Stimulated activated CD4-positive, alpha-beta T cell treated with anti-CD3 and anti-CD28 coated beads, TNF-alpha, amount 100 ng/mL, for 24 hours (primary cell): ENCODE measurements around the gene ANKRD53.
"Not testable (repeated sequence)": the region's sequence is repeated elsewhere in the genome, so short reads cannot be mapped to it uniquely, and the experiment has no call there.

ENCODE experiments used
- DNase-seq, 3 experiments: peaks; one replicate each; pipeline ENCODE4 v3.0.0-alpha.2; 2020; ENCODE audit warnings: low read depth in 3 of 3

ANKRD53 gene

GRCh38 chr2:70988726-70989648, 10.6 kb downstream of the ANKRD53 start:
- DNase-seq: no peak

DNA sequence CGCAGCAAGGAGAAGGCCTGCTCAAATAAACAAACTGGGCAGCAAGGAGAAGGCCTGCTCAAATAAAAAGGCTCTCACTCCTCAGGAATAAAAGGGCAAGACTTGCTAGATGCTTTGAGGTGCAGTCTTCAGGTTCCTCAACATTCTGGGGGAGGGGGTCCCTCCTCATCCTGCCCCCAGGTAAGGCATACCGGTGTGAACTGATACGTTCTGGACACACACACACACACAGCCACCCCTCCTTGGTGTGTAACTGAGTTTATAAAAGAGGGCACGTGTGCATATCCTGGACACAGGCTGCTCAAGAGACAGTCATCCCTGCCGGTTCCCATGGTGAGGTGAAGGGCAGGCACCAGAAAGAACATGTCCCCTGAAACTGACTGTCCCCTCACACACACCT, 11.8 kb downstream of the ANKRD53 start:
- DNase-seq: no peak

DNA sequence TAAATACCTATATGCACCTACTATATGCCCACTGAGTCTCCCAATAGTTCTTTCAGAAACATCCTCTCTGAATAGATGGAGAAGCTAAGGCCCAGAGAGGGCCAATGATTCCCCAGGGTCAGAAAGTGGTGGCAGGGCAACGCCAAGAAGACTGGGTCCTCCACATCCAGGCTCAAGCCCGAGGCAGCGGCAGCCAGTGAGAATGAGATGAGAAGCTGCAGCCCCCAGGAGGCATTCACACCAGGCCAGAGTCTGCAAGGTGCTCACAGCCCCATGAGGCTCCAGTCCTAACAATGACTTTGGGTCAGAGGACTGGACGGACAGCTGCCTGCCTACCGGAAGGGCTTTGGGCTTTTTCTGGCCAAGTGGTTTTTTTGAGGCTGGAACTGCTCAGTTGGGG, 12.7 kb downstream of the ANKRD53 start:
- DNase-seq: no peak

DNA sequence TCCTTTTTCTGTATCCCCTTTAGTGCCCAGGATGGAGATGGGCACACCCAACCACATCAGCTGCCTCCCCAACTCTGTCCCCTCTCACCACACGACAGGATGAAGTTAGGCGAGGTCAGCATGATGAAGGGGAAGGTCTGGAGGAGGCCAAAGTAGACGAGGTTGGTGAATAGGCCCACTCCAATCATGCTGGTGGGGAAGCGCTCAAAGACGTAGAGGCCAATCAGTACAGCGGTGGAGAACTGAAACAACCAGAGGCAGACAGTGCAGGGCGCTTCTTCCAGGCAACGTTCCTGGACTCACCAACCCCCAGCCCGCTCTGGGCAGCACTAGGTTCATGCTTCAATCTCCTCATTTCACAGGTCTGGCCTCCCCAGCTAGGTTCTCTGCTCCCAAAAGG, 13.3 kb downstream of the ANKRD53 start:
- no peak for DNase-seq

DNA sequence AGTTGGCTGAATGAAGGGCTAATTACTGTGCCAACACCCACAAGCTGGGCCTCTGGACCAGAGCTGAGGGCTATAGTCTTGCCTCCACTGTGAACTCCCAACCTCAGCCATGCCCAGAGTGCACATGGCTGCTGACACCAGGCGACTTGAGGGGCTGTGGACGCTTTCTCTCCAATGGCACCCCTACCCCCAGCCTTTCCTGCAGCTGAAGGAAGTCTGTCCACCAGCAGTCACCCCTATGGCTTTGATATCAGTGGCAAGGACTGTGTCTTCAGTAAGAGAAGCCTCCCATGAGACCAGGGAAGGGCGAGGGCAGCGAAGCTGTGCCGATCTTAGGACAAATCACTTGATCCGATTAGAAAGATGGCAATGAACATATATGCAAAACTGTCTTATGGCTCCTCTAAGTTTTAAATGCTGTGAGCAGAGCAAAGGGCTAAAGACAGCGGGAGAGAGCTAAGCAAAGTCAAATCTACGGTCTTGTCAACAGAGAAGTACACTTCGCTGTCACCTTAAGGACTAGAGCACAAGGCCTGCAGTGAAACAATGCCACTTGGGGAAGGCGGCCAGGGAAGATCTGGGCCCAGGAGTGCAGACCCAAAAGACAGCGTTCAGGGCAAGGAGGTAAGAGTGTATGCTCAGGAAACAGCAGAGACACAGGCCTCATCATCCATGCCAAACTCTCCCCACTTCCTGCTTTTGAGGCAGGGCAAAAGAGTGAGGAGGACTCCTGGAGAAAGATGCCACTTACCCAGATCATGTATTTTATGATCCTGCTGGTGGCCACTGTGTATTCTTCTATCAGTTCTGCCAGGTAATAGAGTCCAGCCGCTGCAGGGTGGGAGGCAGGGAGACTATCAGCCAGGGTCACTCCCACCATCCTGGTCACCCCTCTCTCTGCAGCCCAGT, 14.8 kb downstream of the ANKRD53 start:
- DNase-seq: no peak

GRCh38 chr2:70994009-70994698, 15.7 kb downstream of the ANKRD53 start:
- peak in 1 of 3 experiments; percentile 61 for DNase-seq

DNA sequence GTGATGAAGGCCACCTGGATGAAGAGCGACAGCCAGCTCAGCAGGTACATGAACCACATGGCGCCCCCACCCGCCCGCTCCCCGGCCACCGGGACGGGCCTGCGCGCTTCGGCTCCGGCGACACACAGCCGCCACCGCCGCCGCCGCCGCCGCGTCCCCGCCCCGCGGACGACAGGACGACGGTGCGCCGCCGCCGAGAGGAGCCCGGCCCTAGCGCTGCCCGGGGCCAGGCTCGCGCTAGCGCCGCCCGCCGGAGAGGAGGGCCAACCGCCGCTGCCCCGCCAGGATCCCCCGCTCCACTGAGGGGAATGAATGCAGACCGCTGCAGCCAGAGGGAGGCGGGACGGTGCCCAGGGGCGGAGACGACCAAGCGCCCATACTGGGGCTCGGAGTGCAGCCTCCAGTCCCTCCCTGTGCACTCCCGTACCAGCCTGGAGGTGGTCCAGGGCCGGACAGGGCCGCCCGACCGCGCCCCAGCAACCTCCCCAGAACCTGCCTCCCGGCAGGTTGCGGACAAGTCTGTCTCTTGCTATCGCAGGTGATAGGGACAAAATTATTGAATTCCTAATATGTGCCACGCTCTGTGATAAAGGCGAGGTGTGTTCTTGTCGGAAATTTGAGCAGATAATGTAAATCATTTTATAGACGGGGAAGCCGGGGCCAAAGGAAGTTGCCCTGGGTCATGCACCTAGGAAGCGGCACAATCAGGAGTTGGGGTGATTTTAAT, 16.4 kb downstream of the ANKRD53 start, which contains the start of gene TEX261:
TEX261 (minus strand) TSS at position 175 of the 727 bp plus-strand sequence; CDS start at position 59, 116 bp downstream.
- peak; percentile 82 to 89 (median 84) for DNase-seq

DNA sequence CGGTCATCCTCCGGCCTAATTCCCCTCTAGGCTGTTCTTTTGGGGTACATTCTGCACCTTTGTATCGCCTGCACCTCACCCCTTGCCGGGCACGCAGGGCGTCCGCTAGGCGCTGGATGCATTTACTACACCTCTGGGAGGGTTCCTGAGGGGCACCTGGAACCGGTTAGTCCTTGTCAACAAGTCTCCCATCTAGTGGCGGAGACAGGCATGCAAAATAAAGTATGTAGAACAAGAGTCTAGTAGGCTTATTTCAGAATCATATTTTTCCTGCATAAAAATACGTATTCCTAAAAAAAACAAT, 16.9 kb downstream of the ANKRD53 start:
- DNase-seq: no peak

- DNase-seq: not testable (repeated sequence)
These were observed 20.5 kb downstream of the ANKRD53 start for GRCh38 chr2:70998885-70999284.

DNA sequence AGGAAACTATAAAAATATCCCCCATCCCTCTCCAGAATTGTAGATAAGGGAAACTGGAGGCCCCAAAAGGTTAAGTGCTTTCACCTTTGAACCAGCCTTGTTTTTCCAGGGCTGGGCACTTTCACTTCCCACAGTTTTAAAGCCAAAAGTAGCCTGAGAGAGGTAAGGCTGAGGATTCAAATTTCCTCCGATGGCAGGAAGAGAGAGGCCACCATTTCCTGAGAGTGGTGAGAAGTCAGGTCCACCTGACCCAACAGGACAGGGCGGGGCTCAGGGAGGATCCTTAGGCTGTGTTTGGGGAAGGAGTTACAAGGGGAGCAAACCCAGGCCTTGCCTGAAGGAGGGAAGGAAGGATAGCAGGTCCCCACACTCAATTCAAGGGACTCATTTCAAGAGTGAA, 20.9 kb downstream of the ANKRD53 start:
- DNase-seq: no peak

DNA sequence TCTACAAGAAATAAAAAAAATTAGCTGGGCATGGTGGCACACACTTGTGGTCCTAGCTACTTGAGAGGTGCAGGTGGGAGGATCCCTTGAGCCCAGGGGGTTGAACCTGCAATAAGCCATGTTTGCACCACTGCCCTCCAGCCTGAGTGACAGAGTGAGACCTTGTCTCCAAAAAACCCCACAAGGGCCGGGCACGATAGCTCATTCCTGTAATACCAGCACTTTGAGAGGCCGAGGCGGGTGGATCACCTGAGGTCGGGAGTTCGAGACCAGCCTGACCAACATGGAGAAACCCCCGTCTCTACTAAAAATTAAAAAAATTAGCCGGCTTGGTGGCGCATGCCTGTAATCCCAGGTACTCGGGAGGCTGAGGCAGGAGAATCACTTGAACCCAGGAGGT, 21.5 kb downstream of the ANKRD53 start:
- DNase-seq: not testable (repeated sequence)

- DNase-seq: peak; percentile 67 to 80 (median 73)
These were observed 22.6 kb downstream of the ANKRD53 start for GRCh38 chr2:71000780-71001591.

DNA sequence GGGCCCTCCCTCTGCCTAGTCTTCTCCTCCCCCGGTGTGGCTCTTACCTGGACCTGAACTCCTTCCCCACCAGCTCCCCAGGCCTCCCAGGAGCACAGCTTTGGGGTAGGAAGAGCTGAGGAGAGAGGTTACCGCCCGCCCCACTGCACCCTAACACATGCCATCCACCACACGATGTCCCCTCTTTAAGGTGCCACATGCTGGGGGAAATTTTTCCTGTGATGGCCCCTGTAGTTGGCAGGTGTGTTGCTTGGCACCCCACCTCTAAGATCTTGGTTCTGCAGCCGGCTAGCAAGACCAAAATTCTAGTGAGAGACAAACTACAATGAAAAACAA, 23.1 kb downstream of the ANKRD53 start:
- DNase-seq: no peak

GRCh38 chr2:71001981-71002570, 23.6 kb downstream of the ANKRD53 start:
- DNase-seq: no peak

DNA sequence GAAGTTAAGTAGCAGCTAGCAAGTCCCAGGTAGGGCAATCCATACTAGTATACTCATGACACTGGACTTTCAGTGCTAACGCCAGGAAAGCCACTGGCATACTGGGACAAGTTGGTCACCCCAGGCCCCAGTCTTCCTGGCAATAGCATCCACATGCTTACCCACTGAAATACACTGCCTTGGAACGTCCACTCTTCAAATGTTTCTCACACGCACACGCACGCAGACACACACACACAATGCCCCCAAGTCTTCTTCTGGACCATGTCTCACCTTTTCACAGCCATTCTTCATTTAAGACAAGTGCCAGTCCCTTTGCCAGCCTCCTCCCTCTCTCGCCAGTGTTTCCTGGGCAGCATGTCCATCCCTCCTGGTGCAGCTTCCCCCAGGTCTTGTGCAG, 25.0 kb downstream of the ANKRD53 start:
- DNase-seq: no peak

DNA sequence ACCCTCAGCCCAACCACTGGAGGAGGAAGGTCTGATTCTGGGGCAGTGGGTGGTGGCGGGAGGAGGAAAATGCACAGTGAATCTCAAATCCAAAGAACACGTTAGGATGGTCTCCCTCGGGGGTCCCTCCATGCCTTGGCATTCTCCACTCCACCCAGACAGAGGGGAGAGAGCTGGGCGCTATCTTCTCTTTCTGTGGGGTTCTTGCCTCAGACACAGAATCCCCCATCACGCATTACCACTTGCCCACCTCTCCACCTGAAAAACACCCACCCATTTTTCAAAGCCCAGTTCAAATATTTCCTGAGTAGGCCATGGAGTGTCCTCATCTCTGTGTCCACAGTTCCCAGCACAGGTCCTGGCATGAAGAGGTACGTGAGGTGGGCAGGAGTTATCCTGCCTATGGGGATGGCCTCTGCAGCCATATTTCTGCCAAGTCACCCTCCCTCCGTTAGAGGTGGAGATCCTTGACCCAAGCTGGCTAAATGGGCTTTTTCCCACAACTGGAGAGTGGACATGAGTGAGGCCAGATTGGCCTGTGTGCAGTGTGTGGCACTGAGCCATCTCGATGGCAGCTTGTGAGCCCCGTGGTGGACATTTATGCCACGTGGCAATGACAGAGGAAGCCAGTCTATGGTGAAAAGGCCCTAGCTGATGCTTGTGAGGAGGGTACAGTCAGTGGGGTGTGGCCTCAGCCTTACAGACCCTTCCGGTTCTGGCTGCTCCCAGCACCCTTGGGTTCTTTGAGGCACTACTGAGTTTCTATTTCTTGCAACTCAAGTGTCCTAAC, 25.7 kb downstream of the ANKRD53 start:
- no peak for DNase-seq

GRCh38 chr2:71004857-71005256, 26.4 kb downstream of the ANKRD53 start:
- DNase-seq: no peak

DNA sequence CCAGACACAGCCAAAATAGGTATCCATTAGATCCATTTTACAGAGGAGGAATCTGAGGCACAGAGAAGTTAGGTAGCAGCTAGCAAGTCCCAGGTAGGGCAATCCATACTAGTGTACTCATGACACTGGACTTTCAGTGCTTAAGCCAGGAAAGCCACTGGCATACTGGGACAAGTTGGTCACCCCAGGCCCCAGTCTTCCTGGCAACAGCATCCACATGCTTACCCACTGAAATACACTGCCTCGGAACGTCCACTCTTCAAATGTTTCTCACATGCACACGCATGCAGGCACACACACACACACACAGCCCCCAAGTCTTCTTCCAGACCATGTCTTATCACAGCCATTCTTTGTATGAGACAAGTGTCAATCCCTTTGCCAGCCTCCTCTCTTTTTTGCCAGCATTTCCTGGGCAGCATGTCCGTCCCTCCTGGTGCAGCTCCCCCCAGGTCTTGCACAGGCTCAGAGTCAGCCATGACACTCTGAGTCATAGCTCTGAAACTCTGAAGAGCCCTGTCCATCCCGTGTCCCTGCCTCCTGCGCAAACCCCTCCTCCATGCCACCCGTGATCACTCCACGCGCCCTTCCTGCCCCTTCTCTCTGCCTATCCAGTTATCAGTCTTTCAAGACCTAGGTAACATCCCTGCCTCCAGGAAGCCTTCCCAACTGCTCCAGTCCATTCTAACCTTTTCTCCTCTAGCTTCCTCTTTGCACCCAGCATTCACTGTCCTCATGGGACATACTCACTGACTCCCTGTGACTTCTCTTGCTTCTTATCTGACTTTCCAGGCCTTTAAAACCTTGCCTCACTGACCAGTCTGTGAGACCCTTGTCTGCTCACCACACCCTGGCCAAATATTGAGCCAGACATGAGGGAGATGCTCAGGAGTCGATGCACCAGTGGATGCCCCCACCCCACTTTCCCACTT, 27.1 kb downstream of the ANKRD53 start:
- no peak for DNase-seq
